Measurements from ENCODE around the gene CLDN6.
A peak's percentile ranks its signal among the peaks of the same experiment; 100 is the strongest.

Gene CLDN6

GRCh38 chr16:2971134-2971984 is 46.6 kb downstream of the CLDN6 start:
- DNase-seq, result no peak
- TF ChIP-seq CTCF (IDR thresholded peaks at IDR 0.05), result no peak
- Mint-ChIP-seq H3K27ac (no peak overlapping the region), H3K36me3 (ENCODE audit: low read depth) (no peaks in the 10 kb centered on the region), H3K4me1 (peaks cover 24% of the 10 kb centered on the region), H3K27me3 (ENCODE audit: low read depth, poor library complexity) (no peaks in the 10 kb centered on the region), H3K4me3 (peak overlapping the region; percentile 71), H3K9me3 (no peaks in the 10 kb centered on the region)

DNA sequence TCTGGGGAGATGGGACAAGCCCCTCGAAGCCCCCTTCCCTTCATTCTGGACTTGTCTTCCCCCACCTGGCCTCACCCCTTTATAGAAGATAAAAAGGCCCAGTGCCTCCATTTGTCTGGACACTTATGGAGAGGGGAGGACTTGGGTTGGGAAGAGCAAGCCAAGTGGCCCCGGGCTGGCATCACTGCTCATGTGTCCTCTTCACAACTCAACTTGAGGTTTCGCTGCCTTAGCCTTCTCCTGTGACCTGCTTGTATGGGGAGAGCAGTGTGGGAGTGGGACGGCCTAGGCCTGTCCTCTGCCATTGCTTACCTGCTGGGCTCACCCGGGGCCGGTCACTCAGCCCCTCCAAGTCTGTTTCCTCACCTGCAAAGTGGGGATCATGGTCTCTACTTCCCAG is 47.4 kb downstream of the CLDN6 start:
- H3K27ac Mint-ChIP-seq, result no peak overlapping the region
- peak overlapping the region; percentile 71 for H3K4me3 Mint-ChIP-seq
- H3K27me3 Mint-ChIP-seq (ENCODE audit: low read depth, poor library complexity), result no peaks in the 10 kb centered on the region
- no peak for TF ChIP-seq CTCF (IDR thresholded peaks at IDR 0.05)
- peaks cover 24% of the 10 kb centered on the region for H3K4me1 Mint-ChIP-seq
- no peak for DNase-seq
- no peaks in the 10 kb centered on the region for H3K36me3 Mint-ChIP-seq (ENCODE audit: low read depth)
- no peaks in the 10 kb centered on the region for H3K9me3 Mint-ChIP-seq

DNA sequence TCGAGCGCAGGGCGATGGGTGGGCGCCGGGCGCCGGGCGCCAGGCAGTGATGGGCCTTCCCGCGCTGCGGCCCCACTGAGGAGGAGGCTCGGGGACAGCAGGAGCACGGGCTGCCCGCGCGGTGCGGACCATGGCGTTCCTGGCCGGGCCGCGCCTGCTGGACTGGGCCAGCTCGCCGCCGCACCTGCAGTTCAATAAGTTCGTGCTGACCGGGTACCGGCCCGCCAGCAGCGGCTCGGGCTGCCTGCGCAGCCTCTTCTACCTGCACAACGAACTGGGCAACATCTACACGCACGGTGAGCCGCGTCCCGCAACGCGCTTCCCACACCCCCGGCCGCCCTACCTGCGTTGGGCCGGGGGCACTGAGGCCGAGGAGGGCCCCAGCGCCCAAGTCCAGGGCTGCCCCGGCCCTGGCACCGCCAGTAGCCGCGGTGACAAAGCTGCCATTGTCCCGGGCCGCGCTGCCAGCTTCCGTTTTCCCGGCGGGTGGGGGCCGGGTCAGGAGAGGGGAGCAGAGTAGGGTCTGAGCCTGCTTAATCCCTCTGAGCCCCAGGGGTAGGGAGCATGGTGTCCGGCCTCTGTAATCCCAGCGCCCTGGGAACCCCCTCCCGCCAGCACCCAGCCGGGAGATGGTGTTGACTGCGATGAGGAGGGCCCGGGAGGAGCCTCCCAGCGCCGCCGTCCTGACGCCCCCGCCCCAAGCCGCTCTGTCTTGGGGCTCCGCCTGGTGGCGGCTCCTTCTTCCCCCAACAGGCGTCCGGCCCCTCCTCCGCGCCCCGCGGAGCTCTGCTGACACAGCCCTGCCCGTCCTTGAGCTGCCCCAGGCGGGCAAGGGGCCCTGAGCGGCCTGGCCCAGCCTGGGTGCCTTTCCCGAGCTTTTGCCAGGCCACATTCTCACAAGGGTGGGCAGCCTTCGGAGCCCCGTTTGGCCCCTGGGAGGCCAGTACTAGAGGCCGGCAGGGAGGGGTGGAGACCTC is 48.1 kb downstream of the CLDN6 start:
- Mint-ChIP-seq H3K4me3 (peak overlapping the region; percentile 71), H3K27ac (no peak overlapping the region), H3K9me3 (no peaks in the 10 kb centered on the region)

DNA sequence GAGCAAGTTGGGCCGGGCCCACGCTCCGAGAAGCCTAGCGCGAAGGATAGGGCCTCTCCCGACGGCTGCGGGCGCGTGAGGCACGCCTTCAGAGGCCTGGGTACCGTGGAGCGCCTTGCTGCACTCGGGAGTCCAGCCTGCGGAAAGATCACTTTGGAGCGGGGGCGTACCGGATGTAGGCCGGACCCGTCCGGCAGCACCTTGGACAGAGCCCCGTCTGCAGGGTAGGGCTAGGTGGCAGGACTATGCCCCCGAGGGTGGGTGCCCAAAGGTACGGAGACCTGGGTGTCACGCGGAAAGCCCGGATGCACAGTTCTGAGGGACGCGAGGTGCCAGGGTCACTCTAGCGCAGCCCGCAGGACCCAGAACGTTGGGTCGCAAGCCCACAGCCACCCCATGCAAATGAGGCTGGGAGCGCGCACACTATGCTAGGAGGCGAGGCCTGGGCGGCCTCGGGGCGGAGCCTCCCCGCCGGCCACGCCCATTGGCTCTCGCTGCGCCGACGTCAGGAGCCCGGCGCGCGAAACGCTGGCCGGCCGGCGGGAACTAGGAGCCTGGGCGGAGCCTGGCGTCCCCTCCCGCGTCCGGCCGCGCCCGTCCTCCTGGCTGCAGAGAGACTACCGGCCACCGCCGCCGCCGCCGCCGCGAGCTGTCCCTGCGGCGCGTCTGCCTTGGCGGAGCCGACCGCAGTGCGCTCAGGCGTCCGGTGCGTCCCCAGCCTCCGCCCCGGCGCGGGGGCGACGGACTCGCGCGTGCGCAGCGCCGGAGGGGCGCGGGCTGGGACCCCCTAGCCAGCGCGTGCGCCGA is 49.0 kb downstream of the CLDN6 start, which contains the start of gene PAQR4:
PAQR4 (plus strand) TSS at position 611 of the 807 bp plus-strand sequence. CDS start 327 bp downstream, outside the sequence.
- Mint-ChIP-seq H3K4me3 (peak within 1 kb of the TSS; percentile 71), H3K4me1 (peaks cover 28% of the 10 kb centered on the region), H3K9me3 (no peaks in the 10 kb centered on the region), H3K27ac (no peak within 1 kb of the TSS), H3K36me3 (ENCODE audit: low read depth) (no peaks in the 10 kb centered on the region), H3K27me3 (ENCODE audit: low read depth, poor library complexity) (peaks cover 12% of the 10 kb centered on the region)
- DNase-seq, result peak; percentile 92
- TF ChIP-seq CTCF (IDR thresholded peaks at IDR 0.05), result no peak

More for the DNA sequence above, 48.1 kb downstream of the CLDN6 start:
- TF ChIP-seq CTCF (IDR thresholded peaks at IDR 0.05), result no peak
- peaks cover 24% of the 10 kb centered on the region for H3K4me1 Mint-ChIP-seq
- DNase-seq, result peak; percentile 63
- H3K27me3 Mint-ChIP-seq (ENCODE audit: low read depth, poor library complexity), result peaks cover 3% of the 10 kb centered on the region
- no peaks in the 10 kb centered on the region for H3K36me3 Mint-ChIP-seq (ENCODE audit: low read depth)

GRCh38 chr16:2968368-2968737 is 49.6 kb downstream of the CLDN6 start:
- no peak for TF ChIP-seq CTCF (IDR thresholded peaks at IDR 0.05)
- Mint-ChIP-seq H3K27ac (no peak overlapping the region), H3K36me3 (ENCODE audit: low read depth) (no peaks in the 10 kb centered on the region)

More at GRCh38 chr16:2968368-2968737, 49.6 kb downstream of the CLDN6 start:
- no peaks in the 10 kb centered on the region for H3K9me3 Mint-ChIP-seq
- H3K27me3 Mint-ChIP-seq (ENCODE audit: low read depth, poor library complexity), result peaks cover 16% of the 10 kb centered on the region
- DNase-seq, result no peak
- H3K4me3 Mint-ChIP-seq, result peak overlapping the region; percentile 71
- H3K4me1 Mint-ChIP-seq, result peaks cover 32% of the 10 kb centered on the region
